ENCODE data around the gene PDZD7. TPM values are rescaled to one million over a fixed set of nuclear protein-coding genes. Genes with fewer than 3 reads are reported as not detected.

PDZD7 gene
- total and polyA plus RNA-seq, 9 of the 15 experiments (the other 6 are each of a cell fraction or from before 2014, with no cell fraction given), result 0.04 to 0.24 (median 0.08) TPM; not detected in 3

DNA sequence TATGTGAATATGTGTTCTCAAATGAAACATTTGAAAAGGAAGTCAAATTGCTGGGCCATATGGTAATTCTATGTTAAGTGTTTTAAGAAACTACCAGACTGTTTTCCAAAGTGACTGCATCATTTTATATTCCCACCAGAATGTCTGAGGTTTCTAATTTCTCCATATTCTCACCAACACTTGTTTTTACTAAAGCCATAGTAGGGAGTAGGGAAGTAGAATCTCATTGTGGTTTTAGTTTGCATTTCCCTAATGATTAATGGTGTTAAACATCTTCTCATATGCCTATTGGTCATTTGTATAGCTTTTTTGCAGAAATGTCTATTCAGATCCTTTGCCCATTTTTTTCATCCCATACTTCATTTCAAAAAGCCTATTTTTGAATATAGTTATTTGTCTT is 70.7 kb downstream of the PDZD7 start (continued):
- TF ChIP-seq, protein P1, sequence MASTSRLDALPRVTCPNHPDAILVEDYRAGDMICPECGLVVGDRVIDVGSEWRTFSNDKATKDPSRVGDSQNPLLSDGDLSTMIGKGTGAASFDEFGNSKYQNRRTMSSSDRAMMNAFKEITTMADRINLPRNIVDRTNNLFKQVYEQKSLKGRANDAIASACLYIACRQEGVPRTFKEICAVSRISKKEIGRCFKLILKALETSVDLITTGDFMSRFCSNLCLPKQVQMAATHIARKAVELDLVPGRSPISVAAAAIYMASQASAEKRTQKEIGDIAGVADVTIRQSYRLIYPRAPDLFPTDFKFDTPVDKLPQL (IDR thresholded peaks at IDR 0.05; ENCODE audit: extremely low read depth, insufficient read length), result no peak

MicroRNA genes within 50 kb of the gene (microRNA counts, 767-probe panel; counts per million panel counts)
- microRNA hsa-miR-608, result not detected

Small RNA genes lying within 50 kb of the gene (microRNA-seq; reads per million reads assigned to microRNA genes)
- gene MIR608 (ENCODE audit: borderline microRNAs expressed), result not detected

Small RNA genes lying within 50 kb of the gene (small RNA-seq; reads per million reads assigned to genes)
- not detected for gene MIR608

Other genes with a start within 250 kb of the PDZD7 start
Only the 7 nearest of the 9 such genes appear.
- 1.7 and 1.9 TPM in 2 replicates for gene SEMA4G, start 61.6 kb downstream of the PDZD7 start, total RNA-seq (2014; rRNA removed)
- gene SEMA4G, start 61.6 kb downstream of the PDZD7 start, total RNA-seq (2014; rRNA removed; fragmentation: Illumina TruSeq; extraction: Trizol), result 1.3 and 1.5 TPM in 2 replicates
- gene SEMA4G, start 61.6 kb downstream of the PDZD7 start, total RNA-seq (2015; rRNA removed; fragmentation: Illumina TruSeq; extraction: Trizol), result 0.40 and 0.83 TPM in 2 replicates
- 4.1 and 4.2 TPM in 2 replicates for gene SEMA4G, start 61.6 kb downstream of the PDZD7 start, total RNA-seq (2021)
- gene SEMA4G, start 61.6 kb downstream of the PDZD7 start, polyA plus RNA-seq (2011; rRNA removed), result 5.7 and 11.0 TPM in 2 replicates
- 6.6 and 7.8 TPM in 2 replicates for gene SEMA4G, start 61.6 kb downstream of the PDZD7 start, polyA plus RNA-seq (2014; fragmentation: Illumina TruSeq; extraction: Trizol)
- gene SEMA4G, start 61.6 kb downstream of the PDZD7 start, polyA plus RNA-seq (2014; fragmentation: Nextera tagmentation; extraction: Ambion mirVana), result 1 to 10 TPM; 1.2 to 1.8 TPM
- gene SEMA4G, start 61.6 kb downstream of the PDZD7 start, polyA plus RNA-seq (2014; rRNA removed), result 3.9 and 4.2 TPM in 2 replicates
- 55.9 and 63.2 TPM in 2 replicates for gene MRPL43, start 43.6 kb downstream of the PDZD7 start, total RNA-seq (2014; rRNA removed)
- 20.5 and 21.3 TPM in 2 replicates for gene MRPL43, start 43.6 kb downstream of the PDZD7 start, total RNA-seq (2014; rRNA removed; fragmentation: Illumina TruSeq; extraction: Trizol)
- gene MRPL43, start 43.6 kb downstream of the PDZD7 start, total RNA-seq (2015; rRNA removed; fragmentation: Illumina TruSeq; extraction: Trizol), result 40.0 and 42.5 TPM in 2 replicates
- gene MRPL43, start 43.6 kb downstream of the PDZD7 start, total RNA-seq (2021), result 47.0 and 48.5 TPM in 2 replicates
- 37.2 and 47.6 TPM in 2 replicates for gene MRPL43, start 43.6 kb downstream of the PDZD7 start, polyA plus RNA-seq (2011; rRNA removed)
- 29.1 and 50.5 TPM in 2 replicates for gene MRPL43, start 43.6 kb downstream of the PDZD7 start, polyA plus RNA-seq (2014; fragmentation: Illumina TruSeq; extraction: Trizol)
- gene MRPL43, start 43.6 kb downstream of the PDZD7 start, polyA plus RNA-seq (2014; fragmentation: Nextera tagmentation; extraction: Ambion mirVana), result 10 to 100 TPM; 15.1 to 25.6 TPM
- 63.7 and 77.5 TPM in 2 replicates for gene MRPL43, start 43.6 kb downstream of the PDZD7 start, polyA plus RNA-seq (2014; rRNA removed)
- gene TWNK, start 43.6 kb downstream of the PDZD7 start, total RNA-seq (2014; rRNA removed), result 17.9 and 20.6 TPM in 2 replicates
- 16.6 and 18.0 TPM in 2 replicates for gene TWNK, start 43.6 kb downstream of the PDZD7 start, total RNA-seq (2014; rRNA removed; fragmentation: Illumina TruSeq; extraction: Trizol)
- 13.6 and 14.3 TPM in 2 replicates for gene TWNK, start 43.6 kb downstream of the PDZD7 start, total RNA-seq (2015; rRNA removed; fragmentation: Illumina TruSeq; extraction: Trizol)
- 19.2 and 24.5 TPM in 2 replicates for gene TWNK, start 43.6 kb downstream of the PDZD7 start, total RNA-seq (2021)
- gene TWNK, start 43.6 kb downstream of the PDZD7 start, polyA plus RNA-seq (2011; rRNA removed), result 16.1 and 17.4 TPM in 2 replicates
- 34.7 and 35.5 TPM in 2 replicates for gene TWNK, start 43.6 kb downstream of the PDZD7 start, polyA plus RNA-seq (2014; fragmentation: Illumina TruSeq; extraction: Trizol)
- 10 to 100 TPM; 11.6 to 14.8 TPM for gene TWNK, start 43.6 kb downstream of the PDZD7 start, polyA plus RNA-seq (2014; fragmentation: Nextera tagmentation; extraction: Ambion mirVana)
- 16.6 and 18.9 TPM in 2 replicates for gene TWNK, start 43.6 kb downstream of the PDZD7 start, polyA plus RNA-seq (2014; rRNA removed)
- gene LZTS2, start 31.3 kb downstream of the PDZD7 start, total RNA-seq (2014; rRNA removed), result 27.2 and 31.7 TPM in 2 replicates
- gene LZTS2, start 31.3 kb downstream of the PDZD7 start, total RNA-seq (2014; rRNA removed; fragmentation: Illumina TruSeq; extraction: Trizol), result 5.4 and 6.4 TPM in 2 replicates
- 18.5 and 19.8 TPM in 2 replicates for gene LZTS2, start 31.3 kb downstream of the PDZD7 start, total RNA-seq (2015; rRNA removed; fragmentation: Illumina TruSeq; extraction: Trizol)
- gene LZTS2, start 31.3 kb downstream of the PDZD7 start, total RNA-seq (2021), result 38.6 and 42.1 TPM in 2 replicates
- gene LZTS2, start 31.3 kb downstream of the PDZD7 start, polyA plus RNA-seq (2011; rRNA removed), result 14.7 and 29.0 TPM in 2 replicates
- 11.8 and 30.3 TPM in 2 replicates for gene LZTS2, start 31.3 kb downstream of the PDZD7 start, polyA plus RNA-seq (2014; fragmentation: Illumina TruSeq; extraction: Trizol)
- gene LZTS2, start 31.3 kb downstream of the PDZD7 start, polyA plus RNA-seq (2014; fragmentation: Nextera tagmentation; extraction: Ambion mirVana), result under 1 TPM; 0.23 to 0.59 TPM
- 42.5 and 43.7 TPM in 2 replicates for gene LZTS2, start 31.3 kb downstream of the PDZD7 start, polyA plus RNA-seq (2014; rRNA removed)
- gene SFXN3, start 105 bp upstream of the PDZD7 start, total RNA-seq (2014; rRNA removed), result 1.00 and 2.2 TPM in 2 replicates
- 0.64 and 0.69 TPM in 2 replicates for gene SFXN3, start 105 bp upstream of the PDZD7 start, total RNA-seq (2014; rRNA removed; fragmentation: Illumina TruSeq; extraction: Trizol)
- gene SFXN3, start 105 bp upstream of the PDZD7 start, total RNA-seq (2015; rRNA removed; fragmentation: Illumina TruSeq; extraction: Trizol), result 0.58 and 0.68 TPM in 2 replicates
- gene SFXN3, start 105 bp upstream of the PDZD7 start, total RNA-seq (2021), result 1.4 and 1.8 TPM in 2 replicates
- gene SFXN3, start 105 bp upstream of the PDZD7 start, polyA plus RNA-seq (2011; rRNA removed), result 4.6 and 8.1 TPM in 2 replicates
- gene SFXN3, start 105 bp upstream of the PDZD7 start, polyA plus RNA-seq (2014; fragmentation: Illumina TruSeq; extraction: Trizol), result 1.5 and 1.6 TPM in 2 replicates
- under 1 TPM; 0.24 to 0.31 TPM for gene SFXN3, start 105 bp upstream of the PDZD7 start, polyA plus RNA-seq (2014; fragmentation: Nextera tagmentation; extraction: Ambion mirVana)
- 0.86 and 0.96 TPM in 2 replicates for gene SFXN3, start 105 bp upstream of the PDZD7 start, polyA plus RNA-seq (2014; rRNA removed)
- 7.5 and 9.7 TPM in 2 replicates for gene KAZALD1, start 30.9 kb upstream of the PDZD7 start, total RNA-seq (2014; rRNA removed)
- 2.4 and 2.7 TPM in 2 replicates for gene KAZALD1, start 30.9 kb upstream of the PDZD7 start, total RNA-seq (2014; rRNA removed; fragmentation: Illumina TruSeq; extraction: Trizol)
- gene KAZALD1, start 30.9 kb upstream of the PDZD7 start, total RNA-seq (2015; rRNA removed; fragmentation: Illumina TruSeq; extraction: Trizol), result 7.8 and 8.5 TPM in 2 replicates
- gene KAZALD1, start 30.9 kb upstream of the PDZD7 start, total RNA-seq (2021), result 8.6 and 9.1 TPM in 2 replicates
- gene KAZALD1, start 30.9 kb upstream of the PDZD7 start, polyA plus RNA-seq (2011; rRNA removed), result 4.9 and 5.7 TPM in 2 replicates
- gene KAZALD1, start 30.9 kb upstream of the PDZD7 start, polyA plus RNA-seq (2014; fragmentation: Illumina TruSeq; extraction: Trizol), result 2.8 and 5.2 TPM in 2 replicates
- gene KAZALD1, start 30.9 kb upstream of the PDZD7 start, polyA plus RNA-seq (2014; fragmentation: Nextera tagmentation; extraction: Ambion mirVana), result under 1 TPM; 0.15 to 0.31 TPM
- gene KAZALD1, start 30.9 kb upstream of the PDZD7 start, polyA plus RNA-seq (2014; rRNA removed), result 8.9 and 10.0 TPM in 2 replicates
- gene TLX1, start 100.2 kb upstream of the PDZD7 start, total RNA-seq (2014; rRNA removed), result 0.18 and 1.0 TPM in 2 replicates
- gene TLX1, start 100.2 kb upstream of the PDZD7 start, total RNA-seq (2014; rRNA removed; fragmentation: Illumina TruSeq; extraction: Trizol), result 0.07 and 0.13 TPM in 2 replicates
- 0.11 and 0.15 TPM in 2 replicates for gene TLX1, start 100.2 kb upstream of the PDZD7 start, total RNA-seq (2015; rRNA removed; fragmentation: Illumina TruSeq; extraction: Trizol)
- 0.33 and 0.47 TPM in 2 replicates for gene TLX1, start 100.2 kb upstream of the PDZD7 start, total RNA-seq (2021)
- 3.3 and 12.0 TPM in 2 replicates for gene TLX1, start 100.2 kb upstream of the PDZD7 start, polyA plus RNA-seq (2011; rRNA removed)
- 0.21 and 0.22 TPM in 2 replicates for gene TLX1, start 100.2 kb upstream of the PDZD7 start, polyA plus RNA-seq (2014; fragmentation: Illumina TruSeq; extraction: Trizol)
- under 1 TPM in 1 of 2 experiments, not detected in 1; 0.03 TPM for gene TLX1, start 100.2 kb upstream of the PDZD7 start, polyA plus RNA-seq (2014; fragmentation: Nextera tagmentation; extraction: Ambion mirVana)
- gene TLX1, start 100.2 kb upstream of the PDZD7 start, polyA plus RNA-seq (2014; rRNA removed), result 0.24 and 0.45 TPM in 2 replicates